HG02588 (cell line): ENCODE data around the gene AP1S3.
"Not testable (repeated sequence)": the region's sequence is repeated elsewhere in the genome, so short reads cannot be mapped to it uniquely, and the experiment has no call there.

Source experiments
- ATAC-seq: cut with Tn5 transposase; IDR thresholded peaks from one replicate; pipeline ENCODE4 v1.9.1; 2021; ENCODE audit warnings: mild to moderate bottlenecking, moderate library complexity; ENCODE audit not compliant: unreplicated experiment

The AP1S3 gene

DNA sequence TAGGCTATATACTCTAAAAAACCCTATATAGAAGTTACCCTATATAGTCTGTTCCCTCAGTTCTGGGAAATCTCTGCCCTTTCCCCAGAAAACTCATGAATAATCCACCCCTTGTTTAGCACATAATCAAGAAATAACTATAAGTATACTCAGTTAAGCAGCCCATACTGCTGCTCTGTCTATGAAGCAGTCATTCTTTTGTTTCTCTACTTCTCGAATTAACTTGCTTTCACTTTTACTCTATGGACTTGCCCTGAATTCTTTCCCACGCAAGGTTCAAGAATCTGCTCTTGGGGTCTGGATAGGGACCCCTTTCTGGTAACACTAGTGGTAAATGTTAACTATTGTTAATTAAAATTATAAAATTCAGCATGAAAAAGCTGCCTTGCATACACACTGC, 17.4 kb upstream of the AP1S3 start:
- ATAC-seq: no peak

- ATAC-seq: no peak
Measured at GRCh38 chr2:223853425-223853837, 16.0 kb upstream of the AP1S3 start.

- no peak for ATAC-seq
Measured at GRCh38 chr2:223852281-223852795, 15.0 kb upstream of the AP1S3 start.

DNA sequence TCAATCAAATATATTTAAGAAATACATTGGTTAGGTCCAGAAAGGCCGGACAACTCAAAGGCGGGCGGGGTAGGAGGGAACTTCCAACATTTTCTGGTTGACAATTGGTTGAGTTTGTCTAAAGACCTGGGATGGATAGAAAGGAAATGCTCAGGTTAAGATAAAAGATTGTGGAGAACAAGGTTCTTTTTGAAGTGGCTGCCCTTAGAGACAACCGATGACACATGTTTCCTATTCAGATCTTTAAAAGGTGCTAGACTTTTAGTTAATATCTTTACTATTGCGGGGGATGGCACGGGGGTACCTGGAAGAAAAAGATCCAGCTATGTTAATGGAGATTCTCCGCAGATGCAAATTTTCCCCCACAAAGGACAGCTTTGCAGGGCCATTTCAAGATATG, 10.0 kb upstream of the AP1S3 start:
- ATAC-seq: no peak

DNA sequence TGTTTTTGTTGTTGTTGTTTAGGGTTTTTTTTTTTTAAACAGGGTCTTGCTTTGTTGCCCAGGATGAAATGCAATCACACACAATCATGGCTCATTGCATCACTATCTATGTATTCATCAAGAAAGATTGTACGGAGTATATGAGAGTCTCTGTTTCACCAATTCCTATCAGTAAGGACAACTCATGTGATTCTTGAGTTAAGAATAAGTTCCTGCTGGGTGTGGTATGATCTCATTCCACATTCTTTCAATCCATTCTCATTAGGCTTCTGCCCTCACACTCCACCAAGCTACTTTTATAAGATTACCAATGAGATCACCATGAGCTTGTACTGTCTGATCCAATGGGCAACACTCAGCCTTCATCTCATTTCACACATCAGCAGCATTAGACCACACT, 9.1 kb upstream of the AP1S3 start:
- ATAC-seq: no peak

- ATAC-seq: no peak
Measured at GRCh38 chr2:223841436-223842190, 4.2 kb upstream of the AP1S3 start.

DNA sequence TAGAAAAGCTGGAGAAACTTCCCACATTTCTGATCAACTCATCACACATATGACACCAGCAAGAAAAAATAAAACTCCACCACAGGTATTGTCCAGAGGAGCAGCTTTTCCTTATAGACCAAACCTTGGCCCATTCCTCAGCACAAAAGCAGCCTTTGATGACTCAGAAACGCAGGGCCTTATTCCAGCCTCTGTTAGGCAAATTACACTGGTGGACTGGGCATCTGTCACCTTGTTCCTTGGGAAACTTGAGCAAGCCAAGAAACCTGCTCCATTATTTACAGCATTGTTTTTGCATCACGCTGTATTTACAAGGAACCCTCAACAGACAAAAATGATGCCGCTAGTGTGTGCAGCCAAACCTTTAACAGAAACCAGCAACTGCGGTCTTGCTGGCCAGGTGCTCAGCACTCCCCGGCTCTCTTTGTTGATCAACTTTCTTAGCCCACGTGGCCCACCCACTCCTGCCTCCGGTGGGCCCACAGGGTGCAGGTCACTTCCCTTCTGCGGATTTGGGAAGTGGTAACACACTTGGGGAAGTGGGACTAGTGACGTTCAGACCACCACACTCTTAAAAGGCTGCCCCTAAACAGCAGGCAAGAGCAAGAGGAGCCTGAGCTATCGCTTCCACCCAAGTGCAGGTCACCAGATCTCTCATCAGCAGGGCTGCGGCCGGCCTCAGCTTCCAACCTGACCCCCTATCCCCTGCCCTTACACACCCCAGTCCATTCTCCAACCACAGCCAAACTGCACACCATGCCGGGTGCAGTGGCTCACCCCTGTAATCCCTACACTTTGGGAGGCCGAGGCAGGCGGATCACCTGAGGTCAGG, 1.5 kb downstream of the AP1S3 start:
- peak; percentile 63 for ATAC-seq

GRCh38 chr2:223834431-223834830, 3.0 kb downstream of the AP1S3 start:
- ATAC-seq: no peak

DNA sequence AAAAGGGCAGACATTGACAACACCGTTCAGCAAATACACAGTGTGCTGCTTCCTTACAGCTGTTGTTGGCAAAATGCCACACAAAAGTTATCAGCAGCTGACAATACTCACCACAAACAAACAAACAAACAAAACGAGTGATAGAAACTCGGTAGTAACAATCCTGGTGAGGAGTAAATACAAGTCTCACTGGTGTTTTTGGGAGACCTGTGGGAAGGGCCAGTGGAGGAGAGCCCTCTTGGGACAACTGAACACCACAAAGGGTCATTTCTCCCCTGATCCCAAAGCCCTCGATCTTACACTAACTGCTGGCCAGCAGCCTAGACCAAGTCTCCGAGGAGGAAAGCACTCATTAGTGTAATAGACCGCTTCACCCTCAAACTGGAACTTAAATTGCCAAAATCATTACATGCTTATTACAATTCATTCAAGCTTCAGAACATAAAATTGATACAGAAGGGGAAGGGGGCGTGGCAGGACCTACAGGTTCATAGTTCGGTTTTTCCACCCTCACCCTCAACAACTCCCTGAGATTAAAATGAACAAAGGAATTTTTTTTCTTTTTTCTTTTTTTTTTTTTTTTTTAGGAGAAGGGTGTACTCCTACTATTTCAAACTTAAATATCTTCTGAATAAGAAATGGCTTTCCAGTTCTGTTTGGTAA, 5.0 kb downstream of the AP1S3 start:
- no peak for ATAC-seq

DNA sequence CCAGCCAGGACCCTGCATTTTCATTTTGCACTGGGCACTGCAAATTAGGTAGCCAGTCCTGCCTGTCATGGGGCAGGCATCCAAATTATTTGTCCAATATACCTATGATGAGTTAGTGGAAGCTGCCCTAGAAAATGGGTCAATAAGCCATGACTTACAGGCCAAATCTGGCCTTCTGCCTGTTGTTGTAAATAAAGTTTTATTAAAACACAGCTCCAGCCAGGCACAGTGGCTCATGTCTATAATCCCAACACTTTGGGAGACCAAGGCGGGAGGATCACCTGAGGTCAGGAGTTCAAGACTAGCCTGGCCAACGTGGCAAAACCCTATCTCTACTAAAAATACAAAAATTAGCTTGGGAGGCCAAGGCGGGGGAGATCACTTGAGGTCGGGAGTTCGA, 8.3 kb downstream of the AP1S3 start:
- no peak for ATAC-seq

DNA sequence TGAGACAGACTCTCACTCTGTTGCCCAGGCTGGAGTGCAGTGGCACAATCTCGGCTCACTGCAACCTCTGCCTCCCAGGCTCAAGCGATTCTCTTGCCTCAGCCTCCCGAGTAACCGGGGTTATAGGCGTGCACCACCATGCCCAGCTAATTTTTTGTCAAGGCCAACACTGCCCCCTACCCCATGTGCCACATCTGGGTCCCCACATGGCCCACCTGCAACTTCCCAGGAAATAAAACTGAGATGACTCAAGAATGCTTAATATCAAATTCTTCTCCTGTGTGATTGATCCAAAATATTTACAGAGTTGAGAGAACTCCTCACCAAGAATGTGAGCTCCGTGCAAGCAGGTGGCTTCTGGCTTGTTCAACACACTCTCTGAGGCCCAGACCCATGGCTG, 9.1 kb downstream of the AP1S3 start:
- no peak for ATAC-seq

- no peak for ATAC-seq
Measured at GRCh38 chr2:223826995-223827394, 10.4 kb downstream of the AP1S3 start.

- ATAC-seq: no peak
Measured at GRCh38 chr2:223824301-223824700, 13.1 kb downstream of the AP1S3 start.

DNA sequence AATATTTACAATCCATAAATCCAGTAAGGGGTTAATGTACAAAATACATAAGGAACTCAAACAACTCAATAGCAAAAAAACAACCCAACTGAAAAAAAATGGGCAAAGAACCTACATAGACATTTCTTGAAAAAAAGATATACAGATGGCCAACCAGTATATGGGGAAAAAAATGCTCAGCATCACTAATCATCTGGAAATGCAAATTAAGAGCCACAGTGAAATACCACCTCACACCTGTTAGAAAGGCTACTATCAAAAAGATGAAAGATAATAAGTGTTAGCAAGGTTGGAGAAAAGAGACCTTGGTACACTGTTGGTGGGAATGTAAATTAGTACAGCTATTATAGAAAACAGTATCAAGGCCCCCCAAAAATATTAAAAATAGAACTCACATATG, 14.6 kb downstream of the AP1S3 start:
- no peak for ATAC-seq

DNA sequence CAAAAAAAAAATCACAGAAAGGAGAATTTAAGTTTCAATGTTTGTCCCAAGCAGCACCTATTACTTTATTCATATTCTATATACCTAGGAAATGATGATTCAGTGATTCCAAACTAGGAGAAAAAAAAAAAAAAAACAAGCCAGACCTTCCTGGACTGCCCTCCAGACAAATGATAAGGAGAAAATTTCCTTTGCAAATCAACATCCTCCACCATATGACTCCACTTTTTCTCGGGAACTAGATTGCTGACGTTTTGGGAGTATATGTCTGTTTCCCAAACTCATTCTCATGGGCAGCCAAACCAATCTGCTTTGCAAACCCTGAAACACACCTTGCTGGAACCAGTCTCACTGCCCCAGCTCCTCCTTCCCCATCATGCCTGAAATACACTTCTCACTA, 16.8 kb downstream of the AP1S3 start:
- ATAC-seq: no peak

DNA sequence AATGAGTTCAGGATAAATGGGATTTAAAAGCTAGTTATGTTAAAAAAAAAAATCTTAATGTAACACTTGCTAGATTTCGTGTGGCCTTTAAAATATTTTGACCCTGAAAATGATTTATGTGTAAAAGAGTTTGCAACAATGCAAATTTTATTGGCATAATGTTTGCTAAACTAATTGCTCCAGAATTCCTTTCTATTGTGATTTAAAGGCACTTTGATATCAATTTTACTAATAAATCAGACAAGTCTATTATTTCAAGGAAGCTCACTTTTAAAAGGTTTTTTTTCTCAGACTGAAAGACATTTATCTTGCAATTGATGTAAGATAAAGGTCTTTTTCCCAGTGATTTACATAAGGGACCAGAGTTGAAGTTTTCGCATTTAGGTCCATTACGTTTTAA, 17.5 kb downstream of the AP1S3 start:
- no peak for ATAC-seq

- no peak for ATAC-seq
Measured at GRCh38 chr2:223815884-223816570, 21.4 kb downstream of the AP1S3 start.

DNA sequence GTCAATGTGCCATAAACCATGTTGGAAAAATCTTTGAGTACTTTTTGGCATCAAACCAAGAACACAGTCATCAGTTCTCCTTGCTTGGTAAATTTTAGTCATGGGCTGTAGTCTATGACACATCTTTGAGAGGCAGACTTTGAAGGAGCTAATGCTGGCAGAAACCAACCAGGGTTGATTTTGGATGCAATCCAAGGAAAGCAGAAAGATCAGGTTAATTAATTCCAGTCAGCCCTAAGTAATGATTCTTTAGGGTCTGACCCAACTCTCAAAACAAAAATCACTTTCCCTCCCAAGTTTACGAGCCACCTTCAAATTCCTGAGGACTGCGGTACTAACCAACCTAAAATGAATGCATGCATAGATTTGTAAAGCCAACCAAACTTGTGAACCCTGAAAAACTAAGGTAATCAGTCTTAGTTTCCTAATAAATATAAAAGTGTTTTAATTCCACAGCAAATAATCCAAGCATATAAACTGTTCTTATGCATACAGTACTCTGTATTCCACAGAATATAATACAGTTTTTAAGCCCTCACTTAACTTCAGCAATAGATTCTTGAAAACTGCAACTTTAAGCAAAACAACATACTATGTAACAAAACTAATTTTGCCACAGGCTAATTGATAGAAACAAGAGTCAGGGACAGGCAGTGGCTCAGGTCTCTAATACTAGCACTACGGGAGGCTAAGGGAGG, 22.0 kb downstream of the AP1S3 start:
- ATAC-seq: no peak

DNA sequence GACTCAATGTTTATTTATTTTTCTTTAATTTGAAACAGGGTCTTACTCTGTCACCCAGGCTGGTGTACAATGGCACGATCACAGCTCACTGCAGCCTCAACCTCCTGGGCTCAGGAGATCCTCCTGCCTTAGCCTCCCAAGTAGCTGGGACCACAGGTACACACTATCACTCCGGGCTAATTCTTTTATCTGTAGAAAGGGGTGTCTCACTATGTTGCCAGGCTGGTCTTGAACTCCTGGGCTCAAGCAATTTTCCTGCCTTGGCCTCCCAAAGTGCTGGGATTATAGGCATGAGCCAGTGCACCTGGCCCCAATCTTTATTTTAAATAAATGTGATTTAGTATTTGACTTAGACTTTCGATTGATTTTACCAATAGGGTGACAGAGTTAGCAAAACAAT, 22.6 kb downstream of the AP1S3 start:
- ATAC-seq: not testable (repeated sequence)

DNA sequence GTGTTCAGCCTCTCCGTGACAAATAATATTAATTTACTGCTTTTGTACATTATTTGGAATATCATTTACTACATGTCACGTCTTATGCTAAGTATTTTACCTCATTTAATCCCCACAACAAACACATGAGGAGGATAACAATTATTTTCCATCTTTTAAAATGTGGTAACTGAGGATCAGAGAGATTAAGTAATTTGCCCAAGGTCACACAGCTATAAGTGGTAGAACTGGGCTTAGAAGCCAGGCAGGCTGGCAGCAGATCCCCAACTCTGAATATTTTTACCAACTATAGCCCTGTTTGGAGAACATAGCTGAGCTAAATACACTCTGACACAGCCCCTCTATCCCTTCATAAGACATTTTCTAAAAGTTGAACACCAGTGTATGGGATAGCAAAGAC, 24.1 kb downstream of the AP1S3 start:
- ATAC-seq: no peak
